ENCODE measurements around the gene SULT2A1.
"Not testable (repeated sequence)": the region's sequence is repeated elsewhere in the genome, so short reads cannot be mapped to it uniquely, and the experiment has no call there.

Gene SULT2A1

DNA sequence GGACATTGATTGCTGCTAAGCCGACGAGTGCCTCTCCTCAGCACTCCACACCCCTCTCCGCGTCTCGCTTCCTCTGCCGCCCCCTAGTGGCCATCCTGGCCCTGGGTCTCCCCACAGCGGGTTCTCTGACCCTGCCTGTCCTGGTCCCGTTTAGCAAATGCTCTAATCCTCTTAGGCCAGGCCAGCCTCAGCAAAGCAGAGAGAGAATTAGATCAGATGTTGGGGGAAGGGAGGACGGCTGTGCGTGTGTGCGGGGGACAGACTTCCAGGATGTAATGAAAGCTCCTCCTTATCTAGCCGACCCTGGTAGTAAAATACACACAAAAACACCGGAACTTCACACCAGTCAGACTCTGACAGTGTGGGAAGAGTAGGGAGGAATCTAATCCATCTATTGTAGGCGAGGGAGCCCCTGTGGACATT, 22.6 kb downstream of the SULT2A1 start:
- H3K4me3 ChIP-seq (ENCODE audit: insufficient read depth in 1 of 2, low read depth in 1 of 2, low read length in 2 of 2), result no peak overlapping the region
- no peak overlapping the region for H3K4me2 ChIP-seq (ENCODE audit: low read length, poor library complexity, severe bottlenecking)
- no peak overlapping the region for H3K9ac ChIP-seq (ENCODE audit: low read length)
- H2BK5ac ChIP-seq (ENCODE audit: low read depth, low read length, poor library complexity, severe bottlenecking), result no peak overlapping the region
- H3K79me1 ChIP-seq (replicated peaks; ENCODE audit: low read length, poor library complexity, severe bottlenecking), result no peaks in the 10 kb centered on the region
- H3K18ac ChIP-seq (ENCODE audit: low read depth in 1 of 2, low read length in 2 of 2), result no peak overlapping the region
- no peak overlapping the region for H4K91ac ChIP-seq (ENCODE audit: low read length)
- H2BK15ac ChIP-seq (ENCODE audit: low read depth, poor library complexity, severe bottlenecking), result no peak overlapping the region
- WGBS, result 14% methylated on average over 13 of the region's 14 CpGs
- H3K14ac ChIP-seq (ENCODE audit: low read length in 2 of 2), result no peak overlapping the region
- DNase-seq, result peak; percentile 74
- no peaks in the 10 kb centered on the region for H3K9me3 ChIP-seq (ENCODE audit: control insufficient read depth, low read length)
- H2BK12ac ChIP-seq (ENCODE audit: low read length in 2 of 2), result no peak overlapping the region
- no peaks in the 10 kb centered on the region for H3K4me1 ChIP-seq (ENCODE audit: control insufficient read depth, insufficient read depth, low read depth, low read length)
- no peak overlapping the region for H3K27ac ChIP-seq (ENCODE audit: low read length, poor library complexity, severe bottlenecking)
- peak overlapping the region; percentile 75 for H4K8ac ChIP-seq (ENCODE audit: low read length)
- no peaks in the 10 kb centered on the region for H3K36me3 ChIP-seq (ENCODE audit: control insufficient read depth in 1 of 2, insufficient read depth in 2 of 2, low read depth in 1 of 2, low read length in 2 of 2)
- H3K23ac ChIP-seq (ENCODE audit: low read length in 2 of 2), result no peak overlapping the region
- H2BK120ac ChIP-seq (ENCODE audit: low read depth, low read length), result no peak overlapping the region
- H3K4ac ChIP-seq (ENCODE audit: low read depth in 1 of 2, low read length in 2 of 2), result no peak overlapping the region
- H3K27me3 ChIP-seq (ENCODE audit: control insufficient read depth in 1 of 2, insufficient read depth in 1 of 2, low read length in 2 of 2), result peaks cover 0 to 13% of the 10 kb centered on the region in 2 experiments
- no peak overlapping the region for H2AK5ac ChIP-seq (ENCODE audit: low read length, severe bottlenecking)
- no peak overlapping the region for H2AFZ ChIP-seq (ENCODE audit: low read depth, low read length)

DNA sequence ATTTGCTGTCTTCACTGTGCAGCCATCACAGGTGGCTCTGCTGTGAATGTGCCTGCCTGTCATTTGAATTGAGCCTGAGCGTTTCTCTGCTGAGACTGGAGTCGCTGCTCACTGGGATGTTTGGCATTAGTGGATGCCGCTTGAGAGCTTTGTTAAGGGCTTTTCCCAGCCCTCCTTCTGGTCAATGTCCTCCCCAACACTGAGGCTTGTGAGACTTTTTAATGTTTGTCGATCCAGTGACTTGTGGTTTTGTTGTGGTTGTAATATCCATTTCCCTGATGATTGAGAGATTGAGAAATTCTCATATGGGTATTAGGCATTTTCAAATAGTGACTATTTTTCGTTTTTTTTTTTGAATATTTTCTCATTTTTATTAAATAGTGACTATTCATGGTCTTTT, 24.5 kb downstream of the SULT2A1 start:
- 93% methylated on average over 3 of the region's 5 CpGs for WGBS

DNA sequence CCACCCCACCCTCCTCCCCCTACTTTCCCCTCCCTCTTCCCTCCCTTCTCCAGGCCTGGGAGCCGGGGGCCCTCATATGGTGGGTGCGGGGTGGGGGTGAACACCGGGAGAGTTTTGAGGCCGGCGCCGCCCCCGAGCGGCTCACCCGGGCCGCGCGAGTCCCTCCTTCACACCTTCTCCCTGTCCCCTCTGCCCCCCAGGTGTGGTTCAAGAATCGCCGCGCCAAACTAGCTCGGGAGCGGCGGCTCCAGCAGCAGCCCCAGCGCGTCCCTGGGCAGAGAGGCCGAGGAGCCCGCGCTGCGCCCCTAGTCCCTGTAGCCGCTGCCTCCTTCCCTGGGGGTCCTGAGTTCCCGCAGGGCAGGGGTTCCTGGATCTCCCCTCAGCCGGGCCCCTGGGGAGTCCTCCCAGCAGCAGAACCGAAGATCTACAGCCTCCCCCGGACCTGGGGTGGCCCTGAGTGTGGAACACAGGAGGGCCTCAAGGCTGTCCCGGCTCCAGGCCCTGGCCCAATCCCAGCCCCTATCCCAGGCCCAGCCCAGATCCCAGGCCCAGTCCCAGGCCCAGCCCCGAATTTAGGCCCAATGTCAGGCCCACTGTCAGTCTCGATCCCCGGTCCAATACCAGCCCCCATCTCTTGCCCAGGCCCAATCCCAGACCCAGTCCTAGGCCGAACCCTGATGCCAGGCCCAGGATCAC, 25.4 kb downstream of the SULT2A1 start:
- Histone ChIP-seq H2AFZ (ENCODE audit: low read depth, low read length) (no peak overlapping the region), H2BK5ac (ENCODE audit: low read depth, low read length, poor library complexity, severe bottlenecking) (no peak overlapping the region), H3K9ac (ENCODE audit: low read length) (no peak overlapping the region), H2BK120ac (ENCODE audit: low read depth, low read length) (no peak overlapping the region), H3K23ac (ENCODE audit: low read length in 2 of 2) (no peak overlapping the region), H3K4ac (ENCODE audit: low read depth in 1 of 2, low read length in 2 of 2) (no peak overlapping the region), H3K4me1 (ENCODE audit: control insufficient read depth, insufficient read depth, low read depth, low read length) (no peaks in the 10 kb centered on the region), H3K4me3 (ENCODE audit: insufficient read depth in 1 of 2, low read depth in 1 of 2, low read length in 2 of 2) (no peak overlapping the region), H3K4me2 (ENCODE audit: low read length, poor library complexity, severe bottlenecking) (no peak overlapping the region), H3K27me3 (ENCODE audit: control insufficient read depth in 1 of 2, insufficient read depth in 1 of 2, low read length in 2 of 2) (peaks cover 0 to 22% of the 10 kb centered on the region in 2 experiments), H4K8ac (ENCODE audit: low read length) (no peak overlapping the region), H3K18ac (ENCODE audit: low read depth in 1 of 2, low read length in 2 of 2) (no peak overlapping the region), H2BK15ac (ENCODE audit: low read depth, poor library complexity, severe bottlenecking) (no peak overlapping the region), H3K27ac (ENCODE audit: low read length, poor library complexity, severe bottlenecking) (no peak overlapping the region), H2AK5ac (ENCODE audit: low read length, severe bottlenecking) (no peak overlapping the region), H3K36me3 (ENCODE audit: control insufficient read depth in 1 of 2, insufficient read depth in 2 of 2, low read depth in 1 of 2, low read length in 2 of 2) (no peaks in the 10 kb centered on the region), H4K91ac (ENCODE audit: low read length) (no peak overlapping the region), H3K79me1 (replicated peaks; ENCODE audit: low read length, poor library complexity, severe bottlenecking) (no peaks in the 10 kb centered on the region), H3K14ac (ENCODE audit: low read length in 2 of 2) (no peak overlapping the region), H3K9me3 (ENCODE audit: control insufficient read depth, low read length) (no peaks in the 10 kb centered on the region), H2BK12ac (ENCODE audit: low read length in 2 of 2) (no peak overlapping the region)
- DNase-seq, result no peak
- 88% methylated on average over 18 of the region's 34 CpGs for WGBS

More for the DNA sequence above, 24.5 kb downstream of the SULT2A1 start:
- Histone ChIP-seq H2BK15ac (ENCODE audit: low read depth, poor library complexity, severe bottlenecking) (no peak overlapping the region), H3K4me3 (ENCODE audit: insufficient read depth in 1 of 2, low read depth in 1 of 2, low read length in 2 of 2) (no peak overlapping the region), H3K9me3 (ENCODE audit: control insufficient read depth, low read length) (no peaks in the 10 kb centered on the region), H3K4ac (ENCODE audit: low read depth in 1 of 2, low read length in 2 of 2) (no peak overlapping the region), H3K18ac (ENCODE audit: low read depth in 1 of 2, low read length in 2 of 2) (no peak overlapping the region), H3K14ac (ENCODE audit: low read length in 2 of 2) (no peak overlapping the region), H4K91ac (ENCODE audit: low read length) (no peak overlapping the region), H3K4me1 (ENCODE audit: control insufficient read depth, insufficient read depth, low read depth, low read length) (no peaks in the 10 kb centered on the region), H3K23ac (ENCODE audit: low read length in 2 of 2) (no peak overlapping the region), H2BK12ac (ENCODE audit: low read length in 2 of 2) (no peak overlapping the region), H3K27me3 (ENCODE audit: control insufficient read depth in 1 of 2, insufficient read depth in 1 of 2, low read length in 2 of 2) (peaks cover 0 to 19% of the 10 kb centered on the region in 2 experiments), H4K8ac (ENCODE audit: low read length) (no peak overlapping the region), H3K4me2 (ENCODE audit: low read length, poor library complexity, severe bottlenecking) (no peak overlapping the region), H3K9ac (ENCODE audit: low read length) (no peak overlapping the region), H2BK120ac (ENCODE audit: low read depth, low read length) (no peak overlapping the region), H2BK5ac (ENCODE audit: low read depth, low read length, poor library complexity, severe bottlenecking) (no peak overlapping the region), H2AFZ (ENCODE audit: low read depth, low read length) (no peak overlapping the region), H3K79me1 (replicated peaks; ENCODE audit: low read length, poor library complexity, severe bottlenecking) (no peaks in the 10 kb centered on the region), H3K36me3 (ENCODE audit: control insufficient read depth in 1 of 2, insufficient read depth in 2 of 2, low read depth in 1 of 2, low read length in 2 of 2) (no peaks in the 10 kb centered on the region), H3K27ac (ENCODE audit: low read length, poor library complexity, severe bottlenecking) (no peak overlapping the region), H2AK5ac (ENCODE audit: low read length, severe bottlenecking) (no peak overlapping the region)
- no peak for DNase-seq

DNA sequence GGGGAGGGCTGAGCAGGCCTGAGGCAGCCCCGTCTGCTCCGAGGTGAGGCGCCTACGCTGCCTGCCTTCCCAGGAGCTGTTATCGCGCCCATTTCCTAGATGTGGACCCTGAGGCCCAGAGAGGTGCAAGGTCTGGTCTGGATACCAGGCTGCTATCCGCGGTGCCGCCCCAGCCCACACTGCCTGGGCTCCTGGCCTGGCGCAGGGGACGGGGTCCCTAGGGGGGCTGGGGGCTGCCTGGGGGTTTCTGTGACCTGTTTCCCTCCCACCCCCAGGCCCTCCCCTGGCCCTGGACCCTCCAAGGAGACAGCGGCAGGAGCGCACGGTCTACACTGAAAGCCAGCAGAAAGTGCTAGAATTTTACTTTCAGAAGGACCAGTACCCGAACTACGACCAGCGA, 26.3 kb downstream of the SULT2A1 start:
- H3K4me3 ChIP-seq (ENCODE audit: insufficient read depth in 1 of 2, low read depth in 1 of 2, low read length in 2 of 2); H3K27ac ChIP-seq (ENCODE audit: low read length, poor library complexity, severe bottlenecking); H3K9me3 ChIP-seq (ENCODE audit: control insufficient read depth, low read length); H2BK5ac ChIP-seq (ENCODE audit: low read depth, low read length, poor library complexity, severe bottlenecking); H4K91ac ChIP-seq (ENCODE audit: low read length); H2AK5ac ChIP-seq (ENCODE audit: low read length, severe bottlenecking); H2BK15ac ChIP-seq (ENCODE audit: low read depth, poor library complexity, severe bottlenecking); H3K23ac ChIP-seq (ENCODE audit: low read length in 2 of 2); H3K4me1 ChIP-seq (ENCODE audit: control insufficient read depth, insufficient read depth, low read depth, low read length); H3K79me1 ChIP-seq (replicated peaks; ENCODE audit: low read length, poor library complexity, severe bottlenecking); H2AFZ ChIP-seq (ENCODE audit: low read depth, low read length); DNase-seq; H3K4me2 ChIP-seq (ENCODE audit: low read length, poor library complexity, severe bottlenecking); H3K36me3 ChIP-seq (ENCODE audit: control insufficient read depth in 1 of 2, insufficient read depth in 2 of 2, low read depth in 1 of 2, low read length in 2 of 2); H3K18ac ChIP-seq (ENCODE audit: low read depth in 1 of 2, low read length in 2 of 2); H3K14ac ChIP-seq (ENCODE audit: low read length in 2 of 2); H2BK12ac ChIP-seq (ENCODE audit: low read length in 2 of 2); H3K4ac ChIP-seq (ENCODE audit: low read depth in 1 of 2, low read length in 2 of 2); H2BK120ac ChIP-seq (ENCODE audit: low read depth, low read length); H4K8ac ChIP-seq (ENCODE audit: low read length); H3K9ac ChIP-seq (ENCODE audit: low read length): not testable (repeated sequence)
- 83% methylated on average over 4 of the region's 17 CpGs for WGBS
- H3K27me3 ChIP-seq (ENCODE audit: control insufficient read depth in 1 of 2, insufficient read depth in 1 of 2, low read length in 2 of 2), result peaks cover 0 to 19% of the 10 kb centered on the region in 2 experiments
